CD8-positive, alpha-beta memory T cell (primary cell): ENCODE results near the gene NFYB. TPM values are rescaled to one million over a fixed set of nuclear protein-coding genes. Genes with fewer than 3 reads are reported as not detected.
"Not testable (repeated sequence)": the region's sequence is repeated elsewhere in the genome, so short reads cannot be mapped to it uniquely, and the experiment has no call there.

Experiments
- CTCF ChIA-PET: fragments of 350-600 bp; sonication (Branson Sonifier 250); formaldehyde crosslinking; loops from one replicate; lab custom pipeline; 2021; ENCODE audit warnings: antibody characterized with exemption; lab: Charles Lee
- POLR2A ChIA-PET: fragments of 350-600 bp; sonication (Branson Sonifier 250); formaldehyde crosslinking; loops from one replicate; lab custom pipeline; 2021; ENCODE audit warnings: antibody characterized with exemption; lab: Charles Lee
- DNase-seq, 5 donors: peaks; one replicate each; pipeline versions ENCODE4 v3.0.0 to v3.0.0-alpha.2; 2020 to 2022; ENCODE audit warnings: mixed read lengths in 1 of 5
- H3K27ac ChIP-seq: one replicate; pipeline ENCODE4 v1.7.0; 2013; ENCODE audit warnings: low read depth, mild to moderate bottlenecking, low read length, moderate library complexity
- H3K27me3 ChIP-seq: 2 replicates; pipeline ENCODE4 v1.7.0; 2013; ENCODE audit warnings: low read length, mild to moderate bottlenecking; ENCODE audit not compliant: insufficient read depth, poor library complexity, severe bottlenecking
- H3K36me3 ChIP-seq: 2 replicates; pipeline ENCODE4 v1.7.0; 2013; ENCODE audit warnings: mild to moderate bottlenecking, low read length, moderate library complexity; ENCODE audit not compliant: insufficient read depth
- H3K4me1 ChIP-seq: 2 replicates; pipeline ENCODE4 v1.7.0; 2013; ENCODE audit warnings: mild to moderate bottlenecking, low read length, moderate library complexity; ENCODE audit not compliant: insufficient read depth
- H3K4me3 ChIP-seq: 2 replicates; pipeline ENCODE4 v1.7.0; 2013; ENCODE audit warnings: mild to moderate bottlenecking, low read length
- H3K9me3 ChIP-seq: 2 replicates; pipeline ENCODE4 v1.7.0; 2013; ENCODE audit warnings: mild to moderate bottlenecking, low read length
- H3K27ac Mint-ChIP-seq, 8 donors: one replicate each; pipeline ENCODE4 v1.8.0; 2020 to 2021; ENCODE audit warnings: mixed read lengths in 8 of 8, mild to moderate bottlenecking in 6 of 8, inconsistent platforms in 3 of 8, moderate library complexity in 3 of 8
- H3K27me3 Mint-ChIP-seq, 2 donors: one replicate each; pipeline ENCODE4 v1.8.0; 2020 to 2021; ENCODE audit warnings: mixed read lengths in 2 of 2, mild to moderate bottlenecking in 1 of 2, moderate library complexity in 1 of 2
- H3K36me3 Mint-ChIP-seq, 3 donors: one replicate each; pipeline ENCODE4 v1.8.0; 2020 to 2021; ENCODE audit warnings: mixed read lengths in 3 of 3, inconsistent platforms in 1 of 3, mild to moderate bottlenecking in 1 of 3
- H3K4me1 Mint-ChIP-seq, 3 donors: one replicate each; pipeline ENCODE4 v1.8.0; 2020 to 2021; ENCODE audit warnings: mixed read lengths in 3 of 3, inconsistent platforms in 1 of 3, mild to moderate bottlenecking in 1 of 3
- H3K4me3 Mint-ChIP-seq, 7 donors: one replicate each; pipeline ENCODE4 v1.8.0; 2020 to 2021; ENCODE audit warnings: mixed read lengths in 7 of 7, mild to moderate bottlenecking in 6 of 7, moderate library complexity in 4 of 7, inconsistent platforms in 2 of 7
- H3K9me3 Mint-ChIP-seq, 5 donors: one replicate each; pipeline ENCODE4 v1.8.0; 2020 to 2022; ENCODE audit warnings: mixed read lengths in 5 of 5, mild to moderate bottlenecking in 3 of 5, moderate library complexity in 2 of 5, inconsistent platforms in 1 of 5
- polyA plus RNA-seq: library from polyadenylated mRNA; unstranded; fragments of 300-500 nt; fragmentation: Illumina TruSeq; gene quantifications from one replicate; pipeline ENCODE4 v1.2.3, GENCODE V29; 2021
- total RNA-seq, 2 experiments: library from RNA; stranded (reverse); gene quantifications; one replicate each; pipeline ENCODE4 v1.2.3, GENCODE V29; 2021

The NFYB gene
- total and polyA plus RNA-seq, 3 experiments from 2014 or later = 25.5 to 41.1 (median 27.5) TPM

DNA sequence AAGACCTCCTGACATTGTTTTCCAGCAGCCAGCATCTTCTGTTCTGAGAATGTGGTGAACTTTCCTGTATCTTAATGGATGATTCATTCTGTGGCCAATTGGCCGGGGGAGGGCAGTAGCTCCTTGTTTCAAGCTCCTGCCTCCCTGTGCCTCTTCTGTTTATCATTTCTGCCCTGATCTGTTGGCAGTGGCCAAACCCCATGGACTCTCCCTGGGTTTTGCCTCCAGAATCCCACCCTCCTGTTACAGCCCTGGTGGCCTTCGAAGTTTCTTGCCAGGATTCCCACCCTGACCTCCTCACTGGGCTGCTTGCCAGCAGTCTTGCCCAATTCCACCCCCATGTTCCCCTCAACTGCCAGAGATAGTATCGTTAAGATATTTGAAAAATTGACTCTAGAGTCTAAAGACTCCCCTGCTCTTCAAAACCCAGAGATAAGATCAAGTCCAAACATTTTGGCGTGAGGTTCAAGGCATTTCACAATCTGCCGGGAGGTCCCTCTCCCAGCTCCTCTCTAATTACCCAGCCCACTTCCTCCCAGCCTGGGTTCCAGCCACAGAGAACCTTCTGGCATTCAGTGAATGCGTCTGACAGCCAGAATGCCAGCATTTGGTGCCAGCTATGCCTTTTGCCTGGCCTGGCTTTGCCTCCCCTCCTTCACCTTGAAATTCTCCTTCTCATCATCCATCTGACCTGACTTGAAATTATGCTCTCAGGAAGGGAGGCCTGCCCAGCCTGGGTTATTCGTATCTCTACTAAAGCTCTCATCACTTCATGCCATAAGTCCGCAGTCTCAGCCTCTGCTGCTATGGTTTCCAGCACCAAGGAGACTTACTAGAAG, 39.9 kb upstream of the NFYB start:
- Histone ChIP-seq H3K9me3 (no peaks in the 10 kb centered on the region), H3K36me3 (no peaks in the 10 kb centered on the region), H3K4me1 (no peaks in the 10 kb centered on the region), H3K27me3 (no peaks in the 10 kb centered on the region), H3K4me3 (no peak overlapping the region), H3K27ac (no peak overlapping the region)
- Mint-ChIP-seq H3K9me3 (no peaks in the 10 kb centered on the region), H3K4me1 (no peaks in the 10 kb centered on the region), H3K4me3 (no peak overlapping the region), H3K36me3 (no peaks in the 10 kb centered on the region), H3K27ac (no peak overlapping the region), H3K27me3 (peaks cover 0 to 2% of the 10 kb centered on the region in 2 donors)
- POLR2A ChIA-PET = no interaction called here
- DNase-seq = no peak
- CTCF ChIA-PET = no interaction called here

DNA sequence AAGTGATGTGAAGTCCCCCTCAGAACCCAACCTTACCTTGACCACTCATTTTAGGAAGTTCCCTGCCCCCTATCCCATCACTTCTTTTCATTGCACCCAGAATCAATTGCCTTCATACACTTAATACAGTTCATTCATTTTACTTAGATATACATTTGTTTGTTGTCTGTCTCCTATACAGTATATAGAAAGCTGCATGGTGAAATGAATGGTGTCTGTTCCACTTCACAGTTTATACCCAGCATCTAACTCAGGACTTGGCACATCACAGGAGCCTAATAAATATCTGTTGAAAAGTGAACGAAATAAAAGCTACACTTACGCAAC, 39.3 kb upstream of the NFYB start:
- Histone ChIP-seq H3K36me3 (no peaks in the 10 kb centered on the region), H3K27ac (no peak overlapping the region), H3K27me3 (no peaks in the 10 kb centered on the region), H3K4me1 (no peaks in the 10 kb centered on the region), H3K4me3 (no peak overlapping the region), H3K9me3 (no peaks in the 10 kb centered on the region)
- peaks cover 0 to 2% of the 10 kb centered on the region in 2 donors for H3K27me3 Mint-ChIP-seq
- CTCF ChIA-PET = no interaction called here
- H3K36me3 Mint-ChIP-seq = no peaks in the 10 kb centered on the region
- H3K9me3 Mint-ChIP-seq = no peaks in the 10 kb centered on the region
- no peaks in the 10 kb centered on the region for H3K4me1 Mint-ChIP-seq
- POLR2A ChIA-PET = no interaction called here
- no peak for DNase-seq
- no peak overlapping the region for H3K27ac Mint-ChIP-seq
- H3K4me3 Mint-ChIP-seq = no peak overlapping the region

DNA sequence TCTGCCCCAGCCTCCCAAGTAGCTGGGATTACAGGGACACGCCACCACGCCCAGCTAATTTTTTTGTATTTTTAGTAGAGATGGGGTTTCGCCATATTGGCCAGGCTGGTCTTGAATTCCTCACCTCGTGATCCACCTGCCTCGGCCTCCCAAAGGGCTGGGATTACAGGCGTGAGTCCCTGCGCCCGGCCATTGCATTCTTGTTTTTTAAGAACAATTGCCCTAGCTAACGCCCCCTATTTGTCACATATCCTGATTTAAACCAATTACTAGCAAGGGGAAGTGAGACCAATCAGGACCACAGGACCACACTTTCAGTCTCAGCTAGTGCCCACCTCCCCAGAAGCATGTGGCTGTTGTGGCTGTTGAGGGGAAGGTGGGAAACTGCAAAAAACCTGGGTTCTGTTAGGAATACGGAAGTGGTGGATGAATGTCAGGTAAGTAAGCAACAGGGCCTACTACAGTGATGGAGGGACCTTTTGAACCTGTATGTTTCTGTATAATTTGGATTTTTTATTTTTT, 37.8 kb upstream of the NFYB start:
- Mint-ChIP-seq H3K36me3 (no peaks in the 10 kb centered on the region), H3K27me3 (peaks cover 0 to 2% of the 10 kb centered on the region in 2 donors), H3K4me3 (peak overlapping the region in 1 of 7 donors; percentile 40), H3K27ac (no peak overlapping the region), H3K4me1 (no peaks in the 10 kb centered on the region), H3K9me3 (no peaks in the 10 kb centered on the region)
- H3K4me3 ChIP-seq = no peak overlapping the region
- no peak overlapping the region for H3K27ac ChIP-seq
- ChIA-PET POLR2A (no interaction called here), CTCF (no interaction called here)
- no peak for DNase-seq
- no peaks in the 10 kb centered on the region for H3K4me1 ChIP-seq
- H3K9me3 ChIP-seq = no peaks in the 10 kb centered on the region
- no peaks in the 10 kb centered on the region for H3K27me3 ChIP-seq
- H3K36me3 ChIP-seq = no peaks in the 10 kb centered on the region

DNA sequence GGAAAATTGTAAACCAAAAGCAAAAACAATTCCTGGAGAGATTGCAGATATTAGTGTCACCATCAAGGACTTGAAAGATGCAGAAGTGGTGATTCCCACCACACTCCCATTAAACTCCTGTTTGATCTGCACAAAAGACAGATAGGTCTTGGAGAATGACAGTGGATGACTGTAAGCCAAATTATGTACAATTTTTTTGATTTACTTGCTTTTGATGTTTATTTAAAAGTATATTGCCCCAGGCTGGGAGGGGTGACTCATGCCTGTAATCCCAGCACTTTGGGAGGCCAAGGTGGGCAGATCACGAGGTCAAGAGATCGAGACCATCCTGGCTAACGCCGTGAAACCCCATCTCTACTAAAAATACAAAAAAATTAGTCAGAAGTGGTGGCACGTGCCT, 35.8 kb upstream of the NFYB start:
- H3K4me1 ChIP-seq, H3K9me3 Mint-ChIP-seq, H3K4me1 Mint-ChIP-seq, H3K27me3 Mint-ChIP-seq, DNase-seq, H3K9me3 ChIP-seq, CTCF ChIA-PET, H3K36me3 Mint-ChIP-seq, POLR2A ChIA-PET, H3K36me3 ChIP-seq, H3K27ac ChIP-seq, H3K27me3 ChIP-seq, H3K4me3 ChIP-seq, H3K27ac Mint-ChIP-seq, H3K4me3 Mint-ChIP-seq: not testable (repeated sequence)

DNA sequence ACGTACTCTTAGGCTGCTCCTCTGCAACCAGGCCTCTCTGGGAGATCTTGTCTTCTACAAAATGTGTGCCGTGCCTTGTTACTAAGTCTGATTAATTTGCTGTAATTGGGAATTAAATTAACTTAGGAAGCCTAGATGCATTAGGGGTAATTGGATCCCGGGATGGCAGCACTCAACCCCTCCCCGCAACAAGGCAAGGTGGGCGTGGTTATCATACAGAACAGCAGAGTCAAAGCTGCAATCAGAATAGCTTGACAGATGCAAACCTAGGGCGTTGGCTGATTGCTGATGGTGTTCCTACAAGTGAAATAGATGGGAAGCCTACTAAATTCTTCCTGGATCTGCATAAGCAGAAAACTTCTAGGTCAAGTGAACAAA, 34.5 kb upstream of the NFYB start:
- no peak overlapping the region for H3K4me3 ChIP-seq
- H3K4me3 Mint-ChIP-seq = no peak overlapping the region
- DNase-seq = no peak
- no peaks in the 10 kb centered on the region for H3K27me3 ChIP-seq
- no peaks in the 10 kb centered on the region for H3K9me3 ChIP-seq
- no peaks in the 10 kb centered on the region for H3K9me3 Mint-ChIP-seq
- POLR2A ChIA-PET = no interaction called here
- H3K36me3 ChIP-seq = no peaks in the 10 kb centered on the region
- H3K27ac ChIP-seq = no peak overlapping the region
- H3K27me3 Mint-ChIP-seq = peaks cover 3 to 12% of the 10 kb centered on the region in 2 donors
- H3K27ac Mint-ChIP-seq = no peak overlapping the region
- no peaks in the 10 kb centered on the region for H3K4me1 Mint-ChIP-seq
- CTCF ChIA-PET = no interaction called here
- no peaks in the 10 kb centered on the region for H3K36me3 Mint-ChIP-seq
- H3K4me1 ChIP-seq = no peaks in the 10 kb centered on the region

DNA sequence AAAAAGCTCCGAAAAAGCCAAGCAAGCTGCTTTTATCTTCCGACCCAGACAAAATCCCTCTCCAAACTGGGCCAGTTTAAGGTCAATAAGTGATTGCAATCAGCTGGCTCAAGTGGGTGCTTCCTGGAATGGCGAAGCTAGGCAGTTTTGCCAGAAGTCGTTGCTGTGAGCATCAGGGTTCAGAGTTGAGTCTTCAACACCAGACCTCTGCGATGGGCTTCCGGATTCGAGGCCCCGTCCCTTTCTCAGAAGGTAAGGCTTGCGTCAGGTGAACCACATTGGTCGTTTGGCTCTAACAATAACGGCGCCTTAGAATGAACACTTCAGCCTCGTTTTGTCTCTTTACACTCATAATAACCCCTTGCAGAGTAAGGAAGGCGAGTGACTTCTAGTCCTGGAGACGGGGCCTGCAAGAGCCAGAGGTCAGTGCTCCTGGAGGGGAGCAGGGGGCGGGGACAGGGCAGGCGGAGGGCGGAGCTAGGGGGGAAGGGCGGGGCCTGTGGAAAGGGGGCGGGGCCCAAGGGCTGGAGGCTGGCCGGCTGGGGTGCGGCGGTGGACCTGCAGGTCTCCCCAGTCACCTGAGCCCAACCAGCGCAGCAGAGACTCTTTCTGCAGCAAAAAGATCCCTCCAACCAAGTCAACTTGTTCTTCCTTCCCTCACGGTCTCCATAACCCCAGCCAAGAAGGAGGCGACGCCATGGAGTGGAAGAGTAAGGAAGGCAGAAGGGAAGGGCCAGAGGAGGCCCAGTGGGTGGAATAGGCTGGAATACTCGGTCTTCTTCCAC, 34.0 kb upstream of the NFYB start:
- POLR2A ChIA-PET = no interaction called here
- no peak for DNase-seq
- peak overlapping the region in 1 of 8 donors; percentile 19 for H3K27ac Mint-ChIP-seq
- H3K4me1 Mint-ChIP-seq = no peaks in the 10 kb centered on the region
- no peaks in the 10 kb centered on the region for H3K4me1 ChIP-seq
- no peaks in the 10 kb centered on the region for H3K9me3 Mint-ChIP-seq
- no peaks in the 10 kb centered on the region for H3K27me3 ChIP-seq
- CTCF ChIA-PET = no interaction called here
- H3K4me3 ChIP-seq = no peak overlapping the region
- H3K27me3 Mint-ChIP-seq = peaks cover 2 to 14% of the 10 kb centered on the region in 2 donors
- H3K4me3 Mint-ChIP-seq = no peak overlapping the region
- H3K27ac ChIP-seq = no peak overlapping the region
- H3K36me3 ChIP-seq = no peaks in the 10 kb centered on the region
- H3K36me3 Mint-ChIP-seq = no peaks in the 10 kb centered on the region
- no peaks in the 10 kb centered on the region for H3K9me3 ChIP-seq

DNA sequence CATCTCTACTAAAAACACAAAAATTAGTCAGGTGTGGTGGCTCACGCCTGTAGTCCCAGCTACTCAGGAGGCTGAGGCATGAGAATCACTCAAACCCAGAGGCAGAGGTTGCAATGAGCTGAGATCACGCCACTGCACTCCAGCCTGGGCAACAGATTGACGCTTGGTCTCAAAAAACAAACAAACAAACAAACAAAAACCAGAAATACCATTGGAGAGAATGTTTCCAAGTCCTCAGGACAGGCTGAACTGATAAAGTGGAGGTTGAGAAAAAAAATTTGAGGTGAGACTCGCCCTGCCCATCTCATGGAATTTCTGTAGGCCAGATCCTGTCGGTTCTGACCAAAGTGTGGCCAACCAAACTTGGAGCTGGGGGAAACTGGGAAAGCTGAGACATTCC, 30.6 kb upstream of the NFYB start:
- peaks cover 1 to 15% of the 10 kb centered on the region in 2 donors for H3K27me3 Mint-ChIP-seq
- POLR2A ChIA-PET = no interaction called here
- H3K4me3 Mint-ChIP-seq = no peak overlapping the region
- H3K9me3 Mint-ChIP-seq = no peaks in the 10 kb centered on the region
- no peaks in the 10 kb centered on the region for H3K36me3 Mint-ChIP-seq
- Histone ChIP-seq H3K9me3 (no peaks in the 10 kb centered on the region), H3K4me1 (no peaks in the 10 kb centered on the region), H3K27ac (no peak overlapping the region), H3K27me3 (no peaks in the 10 kb centered on the region), H3K36me3 (no peaks in the 10 kb centered on the region), H3K4me3 (no peak overlapping the region)
- DNase-seq = no peak
- H3K27ac Mint-ChIP-seq = no peak overlapping the region
- no peaks in the 10 kb centered on the region for H3K4me1 Mint-ChIP-seq
- CTCF ChIA-PET = no interaction called here
